ENCODE results near the gene GABRB3.

The GABRB3 gene

GRCh38 chr15:26736502-26737248 is 36.2 kb downstream of the GABRB3 start:
- no peak for DNase-seq (ENCODE audit: low spot score)

GRCh38 chr15:26731965-26732364 is 40.9 kb downstream of the GABRB3 start:
- no peak for DNase-seq (ENCODE audit: low spot score)
- no peak for TF ChIP-seq CTCF (IDR thresholded peaks at IDR 0.05; ENCODE audit: extremely low read depth, missing control alignments)

More at GRCh38 chr15:26736502-26737248, 36.2 kb downstream of the GABRB3 start:
- TF ChIP-seq CTCF (IDR thresholded peaks at IDR 0.05; ENCODE audit: extremely low read depth, missing control alignments): no peak

- TF ChIP-seq CTCF (IDR thresholded peaks at IDR 0.05; ENCODE audit: extremely low read depth, missing control alignments): no peak
- no peak for DNase-seq (ENCODE audit: low spot score)
Observed at GRCh38 chr15:26729581-26729980, 43.3 kb downstream of the GABRB3 start.

GRCh38 chr15:26729030-26729429 is 43.8 kb downstream of the GABRB3 start:
- no peak for TF ChIP-seq CTCF (IDR thresholded peaks at IDR 0.05; ENCODE audit: extremely low read depth, missing control alignments)
- no peak for DNase-seq (ENCODE audit: low spot score)

- no peak for DNase-seq (ENCODE audit: low spot score)
- no peak for TF ChIP-seq CTCF (IDR thresholded peaks at IDR 0.05; ENCODE audit: extremely low read depth, missing control alignments)
Observed at GRCh38 chr15:26724381-26725150, 48.3 kb downstream of the GABRB3 start.

GRCh38 chr15:26722621-26723160 is 50.2 kb downstream of the GABRB3 start:
- TF ChIP-seq CTCF (IDR thresholded peaks at IDR 0.05; ENCODE audit: extremely low read depth, missing control alignments): no peak
- no peak for DNase-seq (ENCODE audit: low spot score)
